Peyer's patch (tissue), 4 donors: ENCODE measurements around the gene STK32C. TPM values are rescaled to one million over a fixed set of nuclear protein-coding genes. Genes with fewer than 3 reads are reported as not detected.

Source experiments
- DNase-seq, 3 donors: peaks; one replicate each; pipeline ENCODE4 v3.0.0-alpha.2; 2017 to 2019
- H3K27ac ChIP-seq, 4 donors: fragments of 200-600 bp; sonication (generic); one replicate each; pipeline ENCODE4 v1.5.1; 2016 to 2019
- H3K27me3 ChIP-seq, 2 donors: fragments of 200-600 bp; sonication (generic); one replicate each; pipeline ENCODE4 v1.5.1; 2019
- H3K36me3 ChIP-seq, 3 donors: fragments of 200-600 bp; sonication (generic); one replicate each; pipeline ENCODE4 v1.5.1; 2016 to 2019
- H3K4me1 ChIP-seq, 4 donors: fragments of 200-600 bp; sonication (generic); one replicate each; pipeline ENCODE4 v1.5.1; 2016 to 2019
- H3K4me3 ChIP-seq, 4 donors: fragments of 200-600 bp; sonication (generic); 1 replicate in 3 of 4; 2 replicates in 1 of 4; pipeline ENCODE4 v1.5.1; 2016 to 2019; ENCODE audit warnings: mild to moderate bottlenecking in 1 of 4
- H3K9me3 ChIP-seq, 4 donors: fragments of 200-600 bp; sonication (generic); one replicate each; pipeline ENCODE4 v1.5.1; 2016 to 2019; ENCODE audit warnings: mild to moderate bottlenecking in 1 of 4
- CTCF ChIP-seq, 6 experiments: fragments of 450-650 bp in 4 of 6; fragments of 200-600 bp in 2 of 6; sonication (generic) in 1 of 6; IDR thresholded peaks; one replicate each; pipeline ENCODE4 v1.5.1; 2017 to 2019; ENCODE audit warnings: antibody characterized with exemption in 6 of 6, mild to moderate bottlenecking in 3 of 6, moderate library complexity in 1 of 6
- POLR2A ChIP-seq, 2 donors: fragments of 450-650 bp; IDR thresholded peaks; one replicate each; pipeline ENCODE4 v1.5.1; 2017; ENCODE audit warnings: antibody characterized with exemption in 2 of 2, mild to moderate bottlenecking in 2 of 2, moderate library complexity in 2 of 2
- total RNA-seq, 4 donors: library from RNA; depleted of rRNA; stranded (reverse); fragments of >200 nt; gene quantifications; one replicate each; pipeline ENCODE4 v1.1.0, GENCODE V29; 2016

STK32C gene
- total RNA-seq, 4 donors from 2014 or later: 0.35 to 23.9 (median 4.4) TPM

DNA sequence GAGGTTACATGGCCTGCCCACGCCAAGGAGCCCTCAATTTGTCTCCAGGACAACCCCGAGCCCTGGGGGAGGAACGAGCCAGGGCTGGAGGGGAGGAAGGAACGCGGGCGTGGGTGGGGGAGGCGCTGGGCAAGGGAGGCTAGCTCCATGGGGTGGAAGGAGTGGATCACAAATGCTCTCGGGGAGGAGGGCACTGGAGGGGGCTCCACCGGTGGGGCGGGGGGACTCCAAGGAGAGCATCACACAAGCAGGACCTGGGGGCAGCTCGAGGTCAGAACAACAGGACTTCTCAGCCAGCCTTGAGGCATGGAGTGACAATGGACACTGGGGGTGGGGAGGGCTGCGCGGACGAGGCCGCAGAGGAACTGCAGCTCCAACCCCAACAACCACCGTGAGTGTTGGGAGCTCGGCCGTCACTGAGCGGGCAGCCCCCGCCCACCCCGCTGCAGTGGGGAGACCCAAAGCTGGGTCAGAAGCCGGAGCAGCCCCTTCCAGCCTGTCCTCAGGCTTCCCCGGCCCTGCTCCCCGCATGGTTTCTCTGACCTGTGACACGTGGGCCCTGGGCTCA lies 41.1 kb downstream of the STK32C start:
- no peaks in the 10 kb centered on the region for H3K27me3 ChIP-seq
- no peaks in the 10 kb centered on the region for H3K4me1 ChIP-seq
- no peaks in the 10 kb centered on the region for H3K36me3 ChIP-seq
- no peak overlapping the region for H3K4me3 ChIP-seq
- H3K9me3 ChIP-seq: no peaks in the 10 kb centered on the region
- H3K27ac ChIP-seq: no peak overlapping the region
- TF ChIP-seq CTCF (IDR thresholded peaks at IDR 0.05) (no peak), POLR2A (IDR thresholded peaks at IDR 0.05) (no peak)
- no peak for DNase-seq

DNA sequence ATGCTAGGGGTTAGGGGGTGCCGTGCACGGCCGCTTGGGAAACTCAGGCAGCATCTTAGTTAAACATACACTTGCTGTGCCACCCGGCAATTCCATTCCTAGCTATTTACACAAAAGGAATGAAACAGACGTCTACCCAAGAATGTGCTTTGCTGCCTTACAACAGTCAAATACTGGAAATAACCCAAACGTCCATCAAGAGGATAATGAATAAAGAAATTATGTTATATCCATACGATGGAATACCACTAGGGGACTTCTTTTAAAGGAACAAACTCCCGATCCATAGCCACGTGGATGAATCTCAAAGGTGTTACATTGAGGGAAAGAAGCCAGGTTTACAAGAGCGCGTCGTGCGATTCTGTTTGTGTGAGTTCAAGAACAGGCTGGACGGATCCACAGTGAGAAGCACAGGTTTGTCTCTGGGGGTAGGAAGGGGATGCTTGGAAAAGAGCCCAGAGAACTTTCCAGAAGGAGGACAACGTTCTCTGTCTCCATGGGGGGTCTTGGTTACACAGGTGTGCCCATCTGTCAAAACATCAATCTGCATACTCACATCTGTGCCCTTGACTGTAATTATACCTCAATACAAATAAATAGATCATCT lies 41.8 kb downstream of the STK32C start:
- H3K27ac ChIP-seq: no peak overlapping the region
- no peaks in the 10 kb centered on the region for H3K27me3 ChIP-seq
- H3K4me1 ChIP-seq: no peaks in the 10 kb centered on the region
- H3K36me3 ChIP-seq: no peaks in the 10 kb centered on the region
- no peaks in the 10 kb centered on the region for H3K9me3 ChIP-seq
- TF ChIP-seq POLR2A (IDR thresholded peaks at IDR 0.05) (no peak), CTCF (IDR thresholded peaks at IDR 0.05) (no peak)
- DNase-seq: no peak
- H3K4me3 ChIP-seq: no peak overlapping the region

DNA sequence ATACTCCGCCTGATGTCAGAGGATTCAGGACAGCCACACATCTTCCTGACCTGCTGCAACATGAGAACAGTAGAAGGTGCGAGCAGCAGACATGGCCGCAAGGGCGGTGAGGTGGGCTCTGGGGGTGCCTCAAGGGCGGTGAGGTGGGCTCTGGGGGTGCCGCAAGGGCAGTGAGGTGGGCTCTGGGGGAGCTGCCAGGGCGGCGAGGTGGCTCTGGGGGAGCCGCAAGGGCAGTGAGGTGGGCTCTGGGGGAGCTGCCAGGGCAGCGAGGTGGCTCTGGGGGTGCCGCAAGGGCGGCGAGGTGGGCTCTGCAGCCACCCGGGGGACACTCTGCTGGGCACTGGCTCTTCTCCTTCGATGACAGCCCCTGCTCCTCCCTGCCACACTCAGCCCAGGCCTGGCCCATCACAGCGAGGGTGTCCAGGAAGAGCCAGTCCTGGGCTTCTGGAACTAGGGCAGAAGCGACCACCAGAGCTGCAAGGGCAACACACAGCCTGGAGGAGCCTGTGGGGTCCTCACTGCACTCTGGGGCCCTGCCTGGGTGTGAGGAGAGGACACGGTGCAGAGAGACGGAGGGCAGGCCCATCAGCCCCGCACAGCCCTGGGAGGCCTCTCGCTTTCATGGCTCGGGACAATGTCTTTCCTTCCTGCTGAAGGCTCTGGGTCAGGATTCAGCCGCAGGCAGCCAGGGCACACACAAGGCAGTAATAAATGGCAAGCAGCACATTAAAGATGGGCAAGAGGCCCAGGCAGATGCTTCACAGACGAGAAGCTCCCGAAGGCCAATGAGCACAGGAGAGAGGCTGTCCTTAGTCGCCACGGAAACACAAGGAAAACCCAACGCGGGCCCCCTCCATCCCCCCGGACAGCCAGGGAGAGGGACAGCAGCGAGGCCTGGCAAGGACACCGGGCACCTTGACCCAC lies 42.5 kb downstream of the STK32C start:
- Histone ChIP-seq H3K27me3 (no peaks in the 10 kb centered on the region), H3K4me1 (no peaks in the 10 kb centered on the region), H3K4me3 (no peak overlapping the region), H3K27ac (no peak overlapping the region), H3K36me3 (no peaks in the 10 kb centered on the region), H3K9me3 (no peaks in the 10 kb centered on the region)
- TF ChIP-seq CTCF (IDR thresholded peaks at IDR 0.05): no peak
- no peak for TF ChIP-seq POLR2A (IDR thresholded peaks at IDR 0.05)
- DNase-seq: no peak

GRCh38 chr10:132264306-132264950 lies 43.3 kb downstream of the STK32C start:
- TF ChIP-seq CTCF (IDR thresholded peaks at IDR 0.05) (no peak), POLR2A (IDR thresholded peaks at IDR 0.05) (no peak)

DNA sequence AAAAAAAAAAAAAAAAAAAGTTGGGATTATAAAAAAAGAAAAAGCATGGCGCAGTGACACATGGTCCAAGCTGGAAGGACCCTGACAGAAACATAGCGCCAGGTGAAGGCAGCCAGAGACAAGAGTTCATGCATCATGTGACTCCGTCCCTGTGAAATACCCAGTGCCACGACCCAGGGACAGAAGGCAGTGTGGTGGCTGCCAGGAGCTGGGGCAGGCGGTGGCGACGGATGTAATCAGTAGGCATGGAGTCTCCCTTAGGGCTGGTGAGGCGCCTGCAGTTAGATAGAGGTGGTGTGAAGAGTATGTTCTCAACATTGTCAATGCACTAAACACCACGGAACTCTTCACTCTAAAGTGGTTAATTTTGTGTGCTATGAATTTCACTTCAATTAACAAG lies 43.9 kb downstream of the STK32C start:
- Histone ChIP-seq H3K4me3 (no peak overlapping the region), H3K4me1 (no peaks in the 10 kb centered on the region), H3K36me3 (no peaks in the 10 kb centered on the region), H3K27me3 (no peaks in the 10 kb centered on the region), H3K27ac (no peak overlapping the region), H3K9me3 (no peaks in the 10 kb centered on the region)
- no peak for TF ChIP-seq POLR2A (IDR thresholded peaks at IDR 0.05)
- no peak for TF ChIP-seq CTCF (IDR thresholded peaks at IDR 0.05)
- no peak for DNase-seq

More at GRCh38 chr10:132264306-132264950, 43.3 kb downstream of the STK32C start:
- Histone ChIP-seq H3K27me3 (no peaks in the 10 kb centered on the region), H3K27ac (no peak overlapping the region), H3K36me3 (no peaks in the 10 kb centered on the region), H3K4me1 (no peaks in the 10 kb centered on the region), H3K9me3 (no peaks in the 10 kb centered on the region), H3K4me3 (no peak overlapping the region)
- no peak for DNase-seq
